HL-60 (cell line): ENCODE results near the gene KAT2A.
A peak's percentile ranks its signal among the peaks of the same experiment; 100 is the strongest.

Experiments
- DNase-seq, 2 experiments: peaks; one replicate each; pipeline ENCODE4 v3.0.0-alpha.2; 2010 to 2020; ENCODE audit warnings: low read depth in 1 of 2, low spot score in 1 of 2
- H3K27ac ChIP-seq: fragments of 250-450 bp; sonication (Bioruptor Pico); replicated peaks from 2 replicates; pipeline ENCODE4 v1.5.1; 2020; ENCODE audit warnings: mild to moderate bottlenecking, moderate library complexity
- H3K27me3 ChIP-seq: fragments of 250-450 bp; sonication (Bioruptor Pico); 2 replicates; pipeline ENCODE4 v1.5.1; 2021; ENCODE audit warnings: mild to moderate bottlenecking, moderate library complexity; ENCODE audit not compliant: insufficient read depth, poor library complexity, severe bottlenecking
- H3K4me3 ChIP-seq: replicated peaks from 2 replicates; pipeline ENCODE4 v1.5.1; 2011; ENCODE audit warnings: mild to moderate bottlenecking, control low read depth, low read length; ENCODE audit not compliant: insufficient read depth
- GABPA ChIP-seq: IDR thresholded peaks from 2 replicates; pipeline ENCODE4 v1.6.1; 2012; ENCODE audit warnings: low read depth
- POLR2AphosphoS5 ChIP-seq: IDR thresholded peaks from 2 replicates; pipeline ENCODE4 v1.6.1; 2012; ENCODE audit warnings: low read depth
- REST ChIP-seq: IDR thresholded peaks from 2 replicates; pipeline ENCODE4 v1.6.1; 2012; ENCODE audit warnings: low read depth; ENCODE audit not compliant: insufficient replicate concordance
- SPI1 ChIP-seq: IDR thresholded peaks from 2 replicates; pipeline ENCODE4 v1.6.1; 2012; ENCODE audit warnings: low read depth, mild to moderate bottlenecking, borderline replicate concordance
- long read RNA-seq: library from polyadenylated mRNA; unstranded; transcript quantifications from one replicate; pipeline ENCODE4 v2.0.0, GENCODE V29; 2020
- TF ChIP-seq, protein P1 (sequence below): IDR thresholded peaks from one replicate; pipeline ENCODE4 v1.5.1; 2011; ENCODE audit warnings: low read length, control low read depth, inconsistent platforms; ENCODE audit not compliant: insufficient read depth

Gene KAT2A
- long read RNA-seq, partial matches to known transcripts, result 15 of 26 reads
- long read RNA-seq, other reads (novel, unspliced or antisense), result 9 of 26 reads

DNA sequence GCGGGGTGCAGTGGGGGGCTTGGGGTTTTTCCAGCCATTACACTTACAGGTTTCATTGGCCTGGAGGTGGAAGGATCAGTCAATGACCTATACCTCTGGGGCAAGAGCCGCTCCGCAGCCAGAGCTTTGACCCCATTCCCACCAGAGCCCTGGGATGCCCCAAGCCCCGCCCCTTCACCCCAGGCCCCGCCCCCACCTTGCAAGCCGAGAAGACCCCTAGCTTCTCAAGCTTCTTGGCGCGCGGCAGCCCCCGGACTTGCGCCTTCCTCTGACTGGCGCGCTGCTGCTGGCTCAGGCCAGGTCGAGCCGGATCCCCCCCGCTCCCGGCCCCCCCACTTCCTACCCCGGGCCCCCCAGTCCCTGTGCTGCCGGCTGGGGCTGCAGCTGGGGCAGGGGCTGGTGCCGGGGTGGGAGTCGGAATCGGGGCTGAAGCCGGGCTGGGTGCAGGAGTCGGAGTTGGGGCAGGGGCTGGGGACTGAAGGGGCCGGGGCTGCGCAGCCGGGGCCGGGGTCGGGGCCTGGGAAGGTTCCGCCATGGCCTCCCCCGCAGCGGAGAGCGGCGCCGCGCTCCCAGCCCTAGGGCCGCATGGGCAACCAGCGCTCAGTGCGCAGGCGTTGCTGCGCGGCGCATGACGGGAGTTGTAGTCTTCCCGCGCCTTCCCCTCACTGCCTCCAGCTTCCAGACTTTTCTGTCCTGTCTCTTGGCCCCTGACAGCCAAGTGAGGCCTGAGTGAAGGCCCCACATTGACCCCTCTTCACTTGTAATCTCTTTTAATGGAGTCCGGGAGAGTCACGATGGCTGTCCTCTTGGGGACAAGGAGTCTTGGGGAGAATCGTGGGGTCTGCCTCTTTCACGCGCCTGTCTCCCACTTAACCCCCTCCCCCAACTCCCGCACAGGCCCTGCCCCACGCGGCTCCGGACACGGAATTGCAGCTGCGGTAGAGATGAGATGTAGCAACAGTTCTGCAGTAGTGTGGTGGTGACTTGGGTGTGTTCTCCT is at the start of gene KAT2A:
Gene KAT2A (minus strand): TSS at position 598 of the 1,000 bp plus-strand sequence. CDS start 63 bp downstream, at position 535.
- peak; percentile 75 to 84 for DNase-seq
- H3K4me3 ChIP-seq, result peak within 1 kb of the TSS; percentile 71
- H3K27ac ChIP-seq, result peak within 1 kb of the TSS; percentile 76
- H3K27me3 ChIP-seq, result no peaks in the 10 kb centered on the region
- TF ChIP-seq REST, result no peak
- peak; percentile 85 for TF ChIP-seq POLR2AphosphoS5

DNA sequence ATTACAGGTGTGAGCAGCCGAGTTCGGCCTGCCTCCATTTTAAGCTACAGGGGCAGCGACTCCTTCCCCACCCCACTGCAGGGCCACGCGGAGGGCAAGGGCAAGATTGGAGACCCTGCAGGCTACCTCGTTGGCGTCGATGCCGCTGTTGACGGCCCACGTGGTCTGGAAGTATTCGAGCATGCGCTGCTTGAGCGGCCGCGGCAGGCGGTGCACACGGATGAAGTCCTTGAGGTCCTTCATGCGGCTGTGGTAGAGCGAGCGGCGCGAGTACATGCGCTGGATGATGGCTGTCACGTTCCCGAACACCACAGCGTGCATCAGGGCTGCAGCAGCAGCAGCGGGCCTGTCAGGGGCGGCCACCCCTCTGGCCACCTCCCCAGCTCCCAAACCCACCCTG is 48.2 kb upstream of the KAT2A start:
- TF ChIP-seq GABPA, result no peak
- TF ChIP-seq, protein P1, sequence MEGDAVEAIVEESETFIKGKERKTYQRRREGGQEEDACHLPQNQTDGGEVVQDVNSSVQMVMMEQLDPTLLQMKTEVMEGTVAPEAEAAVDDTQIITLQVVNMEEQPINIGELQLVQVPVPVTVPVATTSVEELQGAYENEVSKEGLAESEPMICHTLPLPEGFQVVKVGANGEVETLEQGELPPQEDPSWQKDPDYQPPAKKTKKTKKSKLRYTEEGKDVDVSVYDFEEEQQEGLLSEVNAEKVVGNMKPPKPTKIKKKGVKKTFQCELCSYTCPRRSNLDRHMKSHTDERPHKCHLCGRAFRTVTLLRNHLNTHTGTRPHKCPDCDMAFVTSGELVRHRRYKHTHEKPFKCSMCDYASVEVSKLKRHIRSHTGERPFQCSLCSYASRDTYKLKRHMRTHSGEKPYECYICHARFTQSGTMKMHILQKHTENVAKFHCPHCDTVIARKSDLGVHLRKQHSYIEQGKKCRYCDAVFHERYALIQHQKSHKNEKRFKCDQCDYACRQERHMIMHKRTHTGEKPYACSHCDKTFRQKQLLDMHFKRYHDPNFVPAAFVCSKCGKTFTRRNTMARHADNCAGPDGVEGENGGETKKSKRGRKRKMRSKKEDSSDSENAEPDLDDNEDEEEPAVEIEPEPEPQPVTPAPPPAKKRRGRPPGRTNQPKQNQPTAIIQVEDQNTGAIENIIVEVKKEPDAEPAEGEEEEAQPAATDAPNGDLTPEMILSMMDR, result no peak
- DNase-seq, result no peak
- no peak overlapping the region for H3K27ac ChIP-seq
- H3K4me3 ChIP-seq, result no peak overlapping the region
- no peaks in the 10 kb centered on the region for H3K27me3 ChIP-seq

GRCh38 chr17:42167807-42168206 is 46.6 kb upstream of the KAT2A start:
- TF ChIP-seq SPI1 (no peak), GABPA (no peak), POLR2AphosphoS5 (no peak), REST (no peak)
- TF ChIP-seq, protein P1, result no peak
- Histone ChIP-seq H3K27me3 (no peaks in the 10 kb centered on the region), H3K4me3 (no peak overlapping the region), H3K27ac (no peak overlapping the region)
- DNase-seq, result no peak

DNA sequence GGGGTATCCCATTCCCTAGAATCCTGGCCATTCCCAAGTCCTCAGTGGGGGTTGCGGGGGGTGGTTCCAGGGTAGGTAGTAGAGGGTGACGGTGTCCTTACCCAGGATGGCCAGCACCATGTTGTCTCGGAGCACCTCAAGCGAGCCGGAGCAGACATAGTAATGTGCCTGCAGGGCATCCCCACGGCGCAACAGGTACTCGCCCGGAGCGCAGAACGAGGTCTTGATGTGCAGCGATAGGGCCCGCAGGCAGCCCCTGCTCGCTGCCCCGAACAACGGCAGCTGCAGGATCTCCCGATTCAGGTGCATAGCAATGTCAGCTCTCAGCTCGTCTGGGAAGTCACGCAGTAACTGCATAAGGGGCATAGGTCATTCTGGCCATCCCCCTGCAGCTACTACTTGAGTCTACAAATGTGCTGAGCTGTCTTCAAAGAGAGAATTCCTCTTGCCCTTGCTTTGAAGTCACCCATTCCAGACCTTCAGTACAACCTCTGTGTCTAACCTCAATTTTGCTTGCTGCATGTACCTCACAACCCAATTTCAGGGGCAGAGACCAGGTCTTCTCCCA is 45.1 kb upstream of the KAT2A start:
- no peaks in the 10 kb centered on the region for H3K27me3 ChIP-seq
- no peak overlapping the region for H3K27ac ChIP-seq
- no peak for DNase-seq
- TF ChIP-seq SPI1 (no peak), REST (no peak)
- H3K4me3 ChIP-seq, result no peak overlapping the region
